ENCODE results near the gene SH3BP2. TPM values are rescaled to one million over a fixed set of nuclear protein-coding genes. Genes with fewer than 3 reads are reported as not detected.

Gene SH3BP2
- total RNA-seq, 1 donor from 2014 or later, result 24.9 TPM

GRCh38 chr4:2871466-2871865, 78.6 kb downstream of the SH3BP2 start:
- DNase-seq (ENCODE audit: low read depth, low spot score), result no peak

GRCh38 chr4:2871911-2872310, 79.0 kb downstream of the SH3BP2 start:
- no peak for DNase-seq (ENCODE audit: low read depth, low spot score)

GRCh38 chr4:2873329-2873728, 80.4 kb downstream of the SH3BP2 start:
- no peak for DNase-seq (ENCODE audit: low read depth, low spot score)

- no peak for DNase-seq (ENCODE audit: low read depth, low spot score)
Observed at GRCh38 chr4:2874861-2875260, 82.0 kb downstream of the SH3BP2 start.

- DNase-seq (ENCODE audit: low read depth, low spot score), result no peak
Observed at GRCh38 chr4:2875556-2875955, 82.7 kb downstream of the SH3BP2 start.

GRCh38 chr4:2878346-2878745, 85.5 kb downstream of the SH3BP2 start:
- no peak for DNase-seq (ENCODE audit: low read depth, low spot score)

GRCh38 chr4:2879026-2879425, 86.1 kb downstream of the SH3BP2 start:
- no peak for DNase-seq (ENCODE audit: low read depth, low spot score)

GRCh38 chr4:2881431-2881830, 88.5 kb downstream of the SH3BP2 start:
- DNase-seq (ENCODE audit: low read depth, low spot score), result no peak

- no peak for DNase-seq (ENCODE audit: low read depth, low spot score)
Observed at GRCh38 chr4:2882341-2882740, 89.5 kb downstream of the SH3BP2 start.

GRCh38 chr4:2886161-2886560, 93.3 kb downstream of the SH3BP2 start:
- DNase-seq (ENCODE audit: low read depth, low spot score), result no peak

GRCh38 chr4:2886622-2887021, 93.7 kb downstream of the SH3BP2 start:
- no peak for DNase-seq (ENCODE audit: low read depth, low spot score)

GRCh38 chr4:2887343-2887742, 94.5 kb downstream of the SH3BP2 start:
- no peak for DNase-seq (ENCODE audit: low read depth, low spot score)

GRCh38 chr4:2888886-2889285, 96.0 kb downstream of the SH3BP2 start:
- DNase-seq (ENCODE audit: low read depth, low spot score), result no peak

Other genes starting within 250 kb of the SH3BP2 start
- gene TNIP2, start 36.7 kb upstream of the SH3BP2 start, total RNA-seq, result 90.3 and 109 TPM in 2 replicates
- 161 and 205 TPM in 2 replicates for gene ADD1, start 50.8 kb downstream of the SH3BP2 start, total RNA-seq
- gene NOP14, start 170.3 kb downstream of the SH3BP2 start, total RNA-seq, result 33.7 and 43.6 TPM in 2 replicates
- 4.6 and 5.7 TPM in 2 replicates for gene GRK4, start 170.5 kb downstream of the SH3BP2 start, total RNA-seq

Data from pulmonary artery endothelial cell (primary cell).